Measurements from ENCODE around the gene LGI4.

LGI4 gene

DNA sequence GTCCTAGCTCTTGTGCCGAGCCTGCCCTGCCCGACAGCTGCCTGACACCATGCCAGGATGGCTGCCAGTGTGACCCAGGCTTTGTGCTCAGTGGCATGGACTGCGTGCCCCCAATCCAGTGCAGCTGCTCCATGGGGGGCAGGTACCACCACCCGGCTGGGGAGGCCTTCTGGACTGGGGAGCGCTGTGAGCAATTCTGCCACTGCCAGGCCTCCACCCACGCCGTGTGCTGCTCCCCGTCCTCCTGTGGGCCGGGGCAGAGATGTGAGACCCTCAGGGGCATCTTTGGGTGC is 28.6 kb downstream of the LGI4 start:
- no peak for ATAC-seq
- TF ChIP-seq PPARA (CRISPR knock-in tag; IDR thresholded peaks at IDR 0.05; ENCODE audit: borderline replicate concordance) (no peak), SNAI2 (CRISPR knock-in tag; IDR thresholded peaks at IDR 0.05) (no peak), ARNTL (CRISPR knock-in tag; IDR thresholded peaks at IDR 0.05; ENCODE audit: borderline replicate concordance, low read depth) (no peak), ZNF70 (CRISPR knock-in tag; IDR thresholded peaks at IDR 0.05) (no peak), CSDC2 (CRISPR knock-in tag; IDR thresholded peaks at IDR 0.05) (no peak), GLIS3 (CRISPR knock-in tag; IDR thresholded peaks at IDR 0.05) (no peak)
- TF ChIP-seq, protein P1, sequence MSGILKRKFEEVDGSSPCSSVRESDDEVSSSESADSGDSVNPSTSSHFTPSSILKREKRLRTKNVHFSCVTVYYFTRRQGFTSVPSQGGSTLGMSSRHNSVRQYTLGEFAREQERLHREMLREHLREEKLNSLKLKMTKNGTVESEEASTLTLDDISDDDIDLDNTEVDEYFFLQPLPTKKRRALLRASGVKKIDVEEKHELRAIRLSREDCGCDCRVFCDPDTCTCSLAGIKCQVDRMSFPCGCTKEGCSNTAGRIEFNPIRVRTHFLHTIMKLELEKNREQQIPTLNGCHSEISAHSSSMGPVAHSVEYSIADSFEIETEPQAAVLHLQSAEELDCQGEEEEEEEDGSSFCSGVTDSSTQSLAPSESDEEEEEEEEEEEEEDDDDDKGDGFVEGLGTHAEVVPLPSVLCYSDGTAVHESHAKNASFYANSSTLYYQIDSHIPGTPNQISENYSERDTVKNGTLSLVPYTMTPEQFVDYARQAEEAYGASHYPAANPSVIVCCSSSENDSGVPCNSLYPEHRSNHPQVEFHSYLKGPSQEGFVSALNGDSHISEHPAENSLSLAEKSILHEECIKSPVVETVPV (CRISPR knock-in tag; IDR thresholded peaks at IDR 0.05), result no peak

DNA sequence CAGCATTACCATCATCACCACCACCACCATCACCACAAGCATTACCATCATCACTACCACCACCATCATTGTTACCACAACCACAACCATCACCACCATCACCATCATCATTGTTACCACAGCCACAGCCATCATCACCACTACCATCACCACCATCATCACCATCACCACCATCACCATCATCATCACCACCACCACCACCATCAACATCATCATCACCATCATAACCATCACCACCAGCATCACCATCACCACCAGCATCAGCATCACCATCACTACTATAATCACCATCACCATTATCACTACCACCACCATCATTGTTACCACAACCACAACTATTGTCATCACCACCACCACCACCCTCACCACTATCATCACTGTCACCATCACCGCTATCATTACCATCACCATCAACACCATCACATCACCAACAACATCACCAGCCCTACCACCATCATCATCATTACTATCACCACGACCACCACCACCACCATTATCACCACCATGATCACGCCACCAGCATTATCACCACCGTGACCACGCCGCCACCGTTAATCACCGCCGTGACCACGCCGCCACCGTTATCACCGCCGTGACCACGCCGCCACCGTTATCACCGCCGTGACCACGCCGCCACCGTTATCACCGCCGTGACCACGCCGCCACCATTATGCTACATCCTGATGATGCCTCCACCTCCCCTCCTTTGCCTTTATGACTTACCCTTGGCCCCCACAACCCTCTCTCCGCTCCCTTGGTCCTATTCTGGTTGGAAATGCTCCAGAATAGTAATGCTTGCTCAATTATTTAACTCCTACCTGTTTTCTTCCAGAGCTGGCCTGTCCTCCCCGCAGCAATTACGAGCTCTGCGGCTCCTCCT is 29.2 kb downstream of the LGI4 start:
- no peak for ATAC-seq
- TF ChIP-seq TOX (CRISPR knock-in tag; IDR thresholded peaks at IDR 0.05; ENCODE audit: borderline replicate concordance) (no peak), OSR1 (CRISPR knock-in tag; IDR thresholded peaks at IDR 0.05) (no peak), SNAI2 (CRISPR knock-in tag; IDR thresholded peaks at IDR 0.05) (no peak), CSDC2 (CRISPR knock-in tag; IDR thresholded peaks at IDR 0.05) (no peak), ZNF565 (CRISPR knock-in tag; conservative IDR thresholded peaks at IDR 0.05; ENCODE audit: low read depth) (no peak), CREB5 (CRISPR knock-in tag; IDR thresholded peaks at IDR 0.05; ENCODE audit: low read depth) (no peak), ZNF70 (CRISPR knock-in tag; IDR thresholded peaks at IDR 0.05) (no peak), ISL1 (CRISPR knock-in tag; IDR thresholded peaks at IDR 0.05) (no peak), PATZ1 (CRISPR knock-in tag; IDR thresholded peaks at IDR 0.05; ENCODE audit: borderline replicate concordance) (no peak), ZFP30 (CRISPR knock-in tag; IDR thresholded peaks at IDR 0.05) (no peak)
- TF ChIP-seq, protein P1 (CRISPR knock-in tag; IDR thresholded peaks at IDR 0.05), result no peak
- TF ChIP-seq, protein P2, sequence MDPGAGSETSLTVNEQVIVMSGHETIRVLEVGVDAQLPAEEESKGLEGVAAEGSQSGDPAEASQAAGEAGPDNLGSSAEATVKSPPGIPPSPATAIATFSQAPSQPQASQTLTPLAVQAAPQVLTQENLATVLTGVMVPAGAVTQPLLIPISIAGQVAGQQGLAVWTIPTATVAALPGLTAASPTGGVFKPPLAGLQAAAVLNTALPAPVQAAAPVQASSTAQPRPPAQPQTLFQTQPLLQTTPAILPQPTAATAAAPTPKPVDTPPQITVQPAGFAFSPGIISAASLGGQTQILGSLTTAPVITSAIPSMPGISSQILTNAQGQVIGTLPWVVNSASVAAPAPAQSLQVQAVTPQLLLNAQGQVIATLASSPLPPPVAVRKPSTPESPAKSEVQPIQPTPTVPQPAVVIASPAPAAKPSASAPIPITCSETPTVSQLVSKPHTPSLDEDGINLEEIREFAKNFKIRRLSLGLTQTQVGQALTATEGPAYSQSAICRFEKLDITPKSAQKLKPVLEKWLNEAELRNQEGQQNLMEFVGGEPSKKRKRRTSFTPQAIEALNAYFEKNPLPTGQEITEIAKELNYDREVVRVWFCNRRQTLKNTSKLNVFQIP (CRISPR knock-in tag; IDR thresholded peaks at IDR 0.05; ENCODE audit: borderline replicate concordance, low read depth), result no peak
- TF ChIP-seq, protein P3, sequence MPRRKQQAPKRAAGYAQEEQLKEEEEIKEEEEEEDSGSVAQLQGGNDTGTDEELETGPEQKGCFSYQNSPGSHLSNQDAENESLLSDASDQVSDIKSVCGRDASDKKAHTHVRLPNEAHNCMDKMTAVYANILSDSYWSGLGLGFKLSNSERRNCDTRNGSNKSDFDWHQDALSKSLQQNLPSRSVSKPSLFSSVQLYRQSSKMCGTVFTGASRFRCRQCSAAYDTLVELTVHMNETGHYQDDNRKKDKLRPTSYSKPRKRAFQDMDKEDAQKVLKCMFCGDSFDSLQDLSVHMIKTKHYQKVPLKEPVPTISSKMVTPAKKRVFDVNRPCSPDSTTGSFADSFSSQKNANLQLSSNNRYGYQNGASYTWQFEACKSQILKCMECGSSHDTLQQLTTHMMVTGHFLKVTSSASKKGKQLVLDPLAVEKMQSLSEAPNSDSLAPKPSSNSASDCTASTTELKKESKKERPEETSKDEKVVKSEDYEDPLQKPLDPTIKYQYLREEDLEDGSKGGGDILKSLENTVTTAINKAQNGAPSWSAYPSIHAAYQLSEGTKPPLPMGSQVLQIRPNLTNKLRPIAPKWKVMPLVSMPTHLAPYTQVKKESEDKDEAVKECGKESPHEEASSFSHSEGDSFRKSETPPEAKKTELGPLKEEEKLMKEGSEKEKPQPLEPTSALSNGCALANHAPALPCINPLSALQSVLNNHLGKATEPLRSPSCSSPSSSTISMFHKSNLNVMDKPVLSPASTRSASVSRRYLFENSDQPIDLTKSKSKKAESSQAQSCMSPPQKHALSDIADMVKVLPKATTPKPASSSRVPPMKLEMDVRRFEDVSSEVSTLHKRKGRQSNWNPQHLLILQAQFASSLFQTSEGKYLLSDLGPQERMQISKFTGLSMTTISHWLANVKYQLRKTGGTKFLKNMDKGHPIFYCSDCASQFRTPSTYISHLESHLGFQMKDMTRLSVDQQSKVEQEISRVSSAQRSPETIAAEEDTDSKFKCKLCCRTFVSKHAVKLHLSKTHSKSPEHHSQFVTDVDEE (CRISPR knock-in tag; IDR thresholded peaks at IDR 0.05), result no peak

- ATAC-seq, result no peak
- no peak for TF ChIP-seq GLIS3 (CRISPR knock-in tag; IDR thresholded peaks at IDR 0.05)
- no peak for TF ChIP-seq ZNF8 (CRISPR knock-in tag; IDR thresholded peaks at IDR 0.05)
- TF ChIP-seq, protein P2 (CRISPR knock-in tag; IDR thresholded peaks at IDR 0.05; ENCODE audit: borderline replicate concordance, low read depth), result no peak
- TF ChIP-seq ESRRG (CRISPR knock-in tag; IDR thresholded peaks at IDR 0.05), result no peak
- no peak for TF ChIP-seq RARB (CRISPR knock-in tag; IDR thresholded peaks at IDR 0.05)
- no peak for TF ChIP-seq ZFP30 (CRISPR knock-in tag; IDR thresholded peaks at IDR 0.05)
Observed at GRCh38 chr19:35105047-35105410, 29.8 kb downstream of the LGI4 start.
